RWPE1 (cell line): Measurements from ENCODE around the gene HASPIN.
"Not testable (repeated sequence)": the region's sequence is repeated elsewhere in the genome, so short reads cannot be mapped to it uniquely, and the experiment has no call there.

ENCODE experiments used
- CTCF ChIA-PET: fragments of 350-600 bp; sonication (Branson Sonifier 250); formaldehyde crosslinking; extraction: SDS; loops from one replicate; lab custom pipeline; 2021; lab: Yijun Ruan, JAX
- POLR2A ChIA-PET: fragments of 400-600 bp; formaldehyde crosslinking; extraction: SDS; loops from one replicate; lab custom pipeline; 2020; ENCODE audit warnings: antibody characterized with exemption; ENCODE audit not compliant: low non-redundant PET; lab: Yijun Ruan, JAX
- DNase-seq: peaks from one replicate; pipeline ENCODE4 v3.0.0; 2012; ENCODE audit warnings: low spot score
- H3K27ac ChIP-seq: fragments of 450-650 bp; 2 replicates; pipeline ENCODE4 v1.5.1; 2017
- CTCF ChIP-seq: fragments of 450-650 bp; conservative IDR thresholded peaks from 2 replicates; pipeline ENCODE4 v1.5.1; 2017; ENCODE audit warnings: low read depth, mild to moderate bottlenecking

The HASPIN gene

GRCh38 chr17:3704931-3705717 lies 18.6 kb upstream of the HASPIN start:
- no peak overlapping the region for H3K27ac ChIP-seq
- no peak for DNase-seq
- CTCF ChIA-PET: no interaction called here

GRCh38 chr17:3705718-3705984 lies 18.1 kb upstream of the HASPIN start:
- DNase-seq, H3K27ac ChIP-seq, CTCF ChIA-PET: not testable (repeated sequence)
- POLR2A ChIA-PET: interaction anchor here (0.6 kb wide), 1 partner anchor 15 kb away, joined by 3 read pairs; no protein-coding TSS in a partner anchor

More at GRCh38 chr17:3704931-3705717, 18.6 kb upstream of the HASPIN start:
- POLR2A ChIA-PET: interaction anchor here (0.6 kb wide), 1 partner anchor 16 kb away, joined by 3 read pairs; no protein-coding TSS in a partner anchor
- no peak for TF ChIP-seq CTCF

GRCh38 chr17:3708366-3708765 lies 15.3 kb upstream of the HASPIN start:
- POLR2A ChIA-PET: no interaction called here
- CTCF ChIA-PET: no interaction called here
- no peak overlapping the region for H3K27ac ChIP-seq
- TF ChIP-seq CTCF: no peak
- no peak for DNase-seq

GRCh38 chr17:3710951-3711383 lies 12.7 kb upstream of the HASPIN start:
- CTCF ChIA-PET: interaction anchor here (0.7 kb wide), 1 partner anchor 77 kb away, joined by 4 read pairs; no protein-coding TSS in a partner anchor
- no peak for TF ChIP-seq CTCF
- no peak overlapping the region; the same call in 1 of the 2 replicates for H3K27ac ChIP-seq
- DNase-seq: peak; percentile 36
- POLR2A ChIA-PET: interaction anchor here (0.7 kb wide), 1 partner anchor 1306 kb away, joined by 5 read pairs; no protein-coding TSS in a partner anchor

GRCh38 chr17:3712811-3713463 lies 10.8 kb upstream of the HASPIN start:
- no peak overlapping the region for H3K27ac ChIP-seq
- POLR2A ChIA-PET: no interaction called here
- CTCF ChIA-PET: no interaction called here
- DNase-seq: no peak
- TF ChIP-seq CTCF: no peak

- no peak overlapping the region for H3K27ac ChIP-seq
- TF ChIP-seq CTCF: no peak
- DNase-seq: no peak
- ChIA-PET CTCF (no interaction called here), POLR2A (no interaction called here)
Observed at GRCh38 chr17:3715296-3715695, 8.4 kb upstream of the HASPIN start.

GRCh38 chr17:3718201-3718600 lies 5.5 kb upstream of the HASPIN start:
- no peak for DNase-seq
- ChIA-PET CTCF (no interaction called here), POLR2A (no interaction called here)
- no peak for TF ChIP-seq CTCF
- H3K27ac ChIP-seq: no peak overlapping the region
